Breast epithelium (tissue), 4 donors: ENCODE data around the gene MXRA8. TPM values are rescaled to one million over a fixed set of nuclear protein-coding genes. Genes with fewer than 3 reads are reported as not detected.
A peak's percentile ranks its signal among the peaks of the same experiment; 100 is the strongest.

Experiments
- DNase-seq, 2 donors: peaks; one replicate each; pipeline ENCODE4 v3.0.0-alpha.2; 2019; ENCODE audit warnings: low spot score in 2 of 2
- H3K27ac ChIP-seq, 2 donors: fragments of 200-600 bp; sonication (generic) in 1 of 2; one replicate each; pipeline ENCODE4 v1.5.1; 2016 to 2019; ENCODE audit warnings: mild to moderate bottlenecking in 1 of 2
- H3K27me3 ChIP-seq, 2 donors: fragments of 200-600 bp; sonication (generic) in 1 of 2; one replicate each; pipeline versions ENCODE4 v1.5.1 to v1.6.0; 2017 to 2019; ENCODE audit warnings: control low read depth in 1 of 2, mild to moderate bottlenecking in 1 of 2
- H3K36me3 ChIP-seq: fragments of 200-600 bp; one replicate; pipeline ENCODE4 v1.5.1; 2019
- H3K4me1 ChIP-seq, 2 donors: fragments of 200-600 bp; sonication (generic); one replicate each; pipeline ENCODE4 v1.5.1; 2016 to 2019; ENCODE audit warnings: control low read depth in 1 of 2
- H3K4me3 ChIP-seq, 3 donors: fragments of 200-600 bp; sonication (generic); 1 replicate in 2 of 3; 2 replicates in 1 of 3; pipeline ENCODE4 v1.5.1; 2016 to 2019; ENCODE audit warnings: mild to moderate bottlenecking in 3 of 3, moderate library complexity in 2 of 3
- H3K9me3 ChIP-seq, 2 donors: fragments of 200-600 bp; sonication (generic) in 1 of 2; one replicate each; pipeline ENCODE4 v1.5.1; 2016 to 2019; ENCODE audit warnings: control low read depth in 1 of 2
- CTCF ChIP-seq, 3 donors: fragments of 450-650 bp; IDR thresholded peaks; one replicate each; pipeline ENCODE4 v1.5.1; 2016 to 2017; ENCODE audit warnings: antibody characterized with exemption in 3 of 3, mild to moderate bottlenecking in 3 of 3, moderate library complexity in 3 of 3
- POLR2A ChIP-seq: fragments of 450-650 bp; IDR thresholded peaks from one replicate; pipeline ENCODE4 v1.6.1; 2016; ENCODE audit warnings: antibody characterized with exemption, mild to moderate bottlenecking, moderate library complexity
- POLR2AphosphoS5 ChIP-seq, 3 donors: sonication (generic); formaldehyde crosslinking; IDR thresholded peaks; one replicate each; pipeline ENCODE4 v1.6.1; 2017; ENCODE audit warnings: antibody characterized with exemption in 3 of 3
- intact Hi-C: fragments of 100-400 bp; cut with DNase I; formaldehyde crosslinking; loops from one replicate; pipeline ENCODE4 v1.15.1; 2023; ENCODE audit warnings: low total_unique reads
- total RNA-seq, 3 donors: library from RNA; depleted of rRNA; stranded (reverse); fragments of >200 nt; gene quantifications; one replicate each; pipeline ENCODE4 v1.1.0, GENCODE V29; 2016

Gene MXRA8
- total RNA-seq, 3 donors from 2014 or later: 93.4 to 308 (median 99.8) TPM

DNA sequence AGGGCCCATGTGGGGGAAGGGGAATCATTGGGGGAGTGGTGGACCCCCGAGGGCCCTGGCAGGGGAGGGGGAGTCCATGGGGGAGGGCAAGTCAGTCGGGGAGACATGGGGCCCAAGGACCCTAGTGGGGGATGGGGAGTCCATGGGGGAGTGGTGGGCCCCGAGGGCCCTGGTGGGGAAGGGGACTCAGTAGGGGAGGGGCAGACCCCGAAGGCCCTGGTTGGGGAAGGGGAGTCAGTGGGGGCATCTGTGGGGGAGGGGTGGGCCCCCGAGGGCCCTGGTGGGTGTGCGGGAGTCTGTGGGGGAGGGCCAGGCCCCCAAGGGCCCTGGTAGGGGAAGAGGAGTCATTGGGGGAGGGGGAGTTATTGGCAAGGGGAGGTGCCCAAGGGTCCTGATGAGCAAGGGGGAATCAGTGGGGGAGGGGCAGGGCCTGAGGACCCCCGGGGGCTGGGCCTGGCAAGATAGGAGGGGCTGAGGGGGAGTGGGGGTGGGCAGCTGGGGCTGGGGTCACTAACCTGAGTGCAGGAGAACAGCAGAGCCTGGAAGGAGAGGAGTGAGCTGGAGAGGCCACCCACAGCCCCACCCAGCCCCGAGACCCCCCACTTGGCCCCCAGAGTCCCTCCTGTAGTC lies 2.1 kb downstream of the MXRA8 start:
- peaks cover 27 to 29% of the 10 kb centered on the region in 2 donors for H3K4me1 ChIP-seq
- peak overlapping the region; percentile 92 to 98 for H3K27ac ChIP-seq
- peak overlapping the region; percentile 70 to 76 (median 71) for H3K4me3 ChIP-seq
- no peaks in the 10 kb centered on the region for H3K27me3 ChIP-seq
- no peaks in the 10 kb centered on the region for H3K36me3 ChIP-seq
- no peak for TF ChIP-seq CTCF (IDR thresholded peaks at IDR 0.05)
- no peak for TF ChIP-seq POLR2A
- no peak for TF ChIP-seq POLR2AphosphoS5 (IDR thresholded peaks at IDR 0.05)
- intact Hi-C loops: no loop called here
- DNase-seq: no peak
- H3K9me3 ChIP-seq: no peaks in the 10 kb centered on the region

GRCh38 chr1:1355416-1355815 lies 2.9 kb downstream of the MXRA8 start:
- H3K4me1 ChIP-seq: peaks cover 20 to 23% of the 10 kb centered on the region in 2 donors
- TF ChIP-seq CTCF (IDR thresholded peaks at IDR 0.05): no peak
- TF ChIP-seq POLR2AphosphoS5 (IDR thresholded peaks at IDR 0.05): no peak
- no peak for TF ChIP-seq POLR2A

DNA sequence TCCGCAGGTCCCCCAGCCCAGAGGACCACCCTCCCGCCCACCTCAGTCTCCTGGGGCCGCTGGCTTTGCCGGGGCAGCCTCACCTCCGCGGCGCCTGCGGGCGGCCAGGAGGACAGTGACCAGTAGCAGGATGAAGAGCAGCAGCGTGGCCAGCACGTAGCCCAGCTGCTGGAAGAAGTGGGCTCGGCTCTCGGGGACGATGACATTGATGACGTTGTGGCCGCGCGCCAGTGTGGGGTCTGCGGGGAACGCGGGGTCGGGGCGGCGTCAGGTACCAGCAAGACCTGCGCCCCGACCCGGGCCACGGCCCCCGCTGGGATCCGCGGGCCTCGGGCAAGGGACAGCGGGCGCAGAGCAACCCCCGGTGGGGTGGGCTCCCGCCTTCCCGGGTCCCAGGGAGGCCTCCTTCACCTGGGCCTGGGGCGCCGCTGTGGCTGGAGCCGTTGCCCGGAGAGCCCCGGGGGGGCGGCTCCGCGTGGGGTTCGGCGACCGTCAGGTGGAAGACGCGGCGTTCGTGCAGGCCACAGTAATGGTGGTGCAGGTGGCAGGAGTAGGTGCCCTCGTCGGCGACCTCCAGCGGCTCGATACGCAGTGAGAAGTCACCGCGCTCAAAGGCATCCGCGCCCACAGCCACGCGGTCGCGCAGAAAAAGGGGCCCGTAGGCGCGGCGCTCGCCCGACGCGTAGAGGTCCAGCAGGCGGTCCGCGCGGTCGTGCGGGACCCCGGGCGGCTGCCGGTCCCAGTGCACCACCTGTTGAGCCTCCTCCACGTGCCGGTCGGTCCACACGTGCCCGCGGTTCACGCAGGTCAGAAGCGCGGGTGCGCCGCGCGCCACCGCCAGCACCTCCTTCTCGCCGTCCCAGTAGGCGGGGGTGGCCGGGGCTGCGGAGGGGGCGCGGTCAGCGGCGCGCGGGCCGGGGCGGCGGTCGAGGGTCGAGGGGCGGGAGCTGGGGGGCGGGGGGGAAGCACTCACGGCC lies 3.8 kb downstream of the MXRA8 start:
- peak overlapping the region; percentile 33 to 98 for H3K27ac ChIP-seq
- H3K4me1 ChIP-seq: peaks cover 13 to 18% of the 10 kb centered on the region in 2 donors
- no peak for DNase-seq
- H3K4me3 ChIP-seq: peak overlapping the region; percentile 24 to 76 (median 70)
- TF ChIP-seq CTCF (IDR thresholded peaks at IDR 0.05) (no peak), POLR2A (no peak), POLR2AphosphoS5 (IDR thresholded peaks at IDR 0.05) (no peak)
- H3K9me3 ChIP-seq: no peaks in the 10 kb centered on the region
- no peaks in the 10 kb centered on the region for H3K36me3 ChIP-seq
- no peaks in the 10 kb centered on the region for H3K27me3 ChIP-seq
- intact Hi-C loops: no loop called here

More at GRCh38 chr1:1355416-1355815, 2.9 kb downstream of the MXRA8 start:
- intact Hi-C loops: no loop called here
- Histone ChIP-seq H3K27me3 (no peaks in the 10 kb centered on the region), H3K36me3 (no peaks in the 10 kb centered on the region), H3K9me3 (no peaks in the 10 kb centered on the region), H3K27ac (peak overlapping the region in 1 of 2 donors; percentile 98), H3K4me3 (peak overlapping the region; percentile 24 to 76 (median 70))
- no peak for DNase-seq

DNA sequence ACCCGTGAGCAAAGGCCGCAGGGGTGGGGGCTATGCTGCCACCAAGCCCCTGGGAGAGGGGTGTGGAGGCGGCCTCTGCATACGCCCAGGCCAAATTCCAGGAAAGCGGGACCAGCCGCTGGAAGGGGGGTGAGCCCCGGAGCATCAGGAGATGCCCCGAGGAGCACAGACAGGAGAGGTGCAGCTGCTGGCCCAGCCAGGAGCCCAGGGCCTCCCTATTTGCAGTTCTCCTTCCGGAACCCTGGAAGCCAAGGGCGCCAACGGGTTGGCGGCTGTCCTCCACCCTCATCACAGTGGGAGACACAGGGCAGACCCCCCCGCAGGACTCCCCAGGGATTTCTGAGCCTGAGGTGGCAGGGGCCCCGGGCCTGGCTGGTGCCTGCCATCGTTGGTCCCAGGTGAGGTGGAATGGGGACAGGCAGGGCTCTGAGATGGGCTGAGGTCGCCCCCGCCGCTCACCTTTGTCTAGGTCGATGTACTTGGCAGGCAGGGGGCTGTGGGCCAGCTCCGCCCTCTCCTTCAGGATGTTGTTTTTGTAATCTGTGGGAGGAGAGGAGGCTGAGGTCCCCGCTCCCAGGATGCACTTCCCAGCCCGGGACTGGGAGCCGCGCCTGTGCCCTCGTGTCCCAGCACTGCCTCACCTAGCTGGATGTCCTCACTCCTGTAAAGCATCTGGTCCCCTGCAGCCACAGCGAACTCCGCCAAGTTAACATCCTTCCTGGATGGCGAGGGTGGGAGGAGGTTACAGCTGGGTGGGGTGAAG lies 4.8 kb downstream of the MXRA8 start:
- no peaks in the 10 kb centered on the region for H3K9me3 ChIP-seq
- H3K4me3 ChIP-seq: peak overlapping the region in 1 of 3 donors; percentile 76
- intact Hi-C loops: no loop called here
- peak overlapping the region; percentile 33 to 98 for H3K27ac ChIP-seq
- no peak for TF ChIP-seq POLR2AphosphoS5 (IDR thresholded peaks at IDR 0.05)
- TF ChIP-seq CTCF (IDR thresholded peaks at IDR 0.05): no peak
- TF ChIP-seq POLR2A: no peak
- H3K36me3 ChIP-seq: no peaks in the 10 kb centered on the region
- no peak for DNase-seq
- H3K4me1 ChIP-seq: peaks cover 6 to 11% of the 10 kb centered on the region in 2 donors
- H3K27me3 ChIP-seq: no peaks in the 10 kb centered on the region
